ENCODE data around the gene POLR3G. TPM values are rescaled to one million over a fixed set of nuclear protein-coding genes. Genes with fewer than 3 reads are reported as not detected.

The POLR3G gene
- polyA plus RNA-seq, 1 donor from 2014 or later, result 2.7 TPM

DNA sequence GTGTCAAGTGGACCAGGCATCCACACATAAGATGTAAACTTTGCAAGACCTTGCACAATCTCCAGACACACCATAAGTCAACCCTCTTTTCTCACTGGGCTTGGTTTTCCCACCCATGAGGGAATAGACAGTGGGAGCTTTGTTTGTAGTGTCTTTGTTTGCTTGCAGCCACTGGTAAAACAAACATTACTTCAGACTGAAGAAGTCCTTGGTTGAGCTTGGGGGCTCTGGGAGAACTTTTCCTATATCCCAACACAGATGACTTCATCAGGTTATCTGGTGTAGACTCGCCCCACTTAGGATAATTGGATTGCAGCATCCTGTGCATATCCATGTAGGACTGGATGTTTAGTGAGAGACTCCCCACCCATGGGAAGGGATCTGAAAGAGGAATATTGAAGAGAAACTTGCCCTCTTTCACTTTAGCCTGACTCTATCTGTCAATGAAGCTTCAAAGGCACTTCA is 72.4 kb downstream of the POLR3G start:
- no peak overlapping the region for H2AFZ ChIP-seq (ENCODE audit: low read depth, low read length)
- H3K9me2 ChIP-seq (ENCODE audit: insufficient read depth, low read length), result no peaks in the 10 kb centered on the region
- TF ChIP-seq SMC3 (conservative IDR thresholded peaks at IDR 0.05; ENCODE audit: poor library complexity), result no peak
- TF ChIP-seq REST (IDR thresholded peaks at IDR 0.05; ENCODE audit: borderline replicate concordance), result no peak
- TF ChIP-seq EZH2 (IDR thresholded peaks at IDR 0.05; ENCODE audit: borderline replicate concordance, insufficient read depth, low read length, poor library complexity, severe bottlenecking), result no peak
- no peak for TF ChIP-seq TAF1 (IDR thresholded peaks at IDR 0.05; ENCODE audit: low read depth)
- TF ChIP-seq CTCF (IDR thresholded peaks at IDR 0.05; ENCODE audit: poor library complexity, severe bottlenecking), result no peak
- no peak for TF ChIP-seq MXI1 (conservative IDR thresholded peaks at IDR 0.05; ENCODE audit: poor library complexity, severe bottlenecking)
- TF ChIP-seq POLR2AphosphoS5 (IDR thresholded peaks at IDR 0.05), result no peak
- TF ChIP-seq EP300 (conservative IDR thresholded peaks at IDR 0.05; ENCODE audit: poor library complexity, severe bottlenecking), result no peak
- TF ChIP-seq RAD21 (conservative IDR thresholded peaks at IDR 0.05), result no peak
- H4K20me1 ChIP-seq (ENCODE audit: insufficient read depth), result no peaks in the 10 kb centered on the region
- H3K4me3 ChIP-seq (ENCODE audit: low read length), result no peak overlapping the region
- H3K27ac ChIP-seq (ENCODE audit: low read length), result no peak overlapping the region
- H3K9me3 ChIP-seq (ENCODE audit: low read length), result no peaks in the 10 kb centered on the region
- H3F3A ChIP-seq (ENCODE audit: insufficient read depth, low read length, poor library complexity, severe bottlenecking), result no peaks in the 10 kb centered on the region
- no peak overlapping the region for H3K9ac ChIP-seq (ENCODE audit: low read length)
- H3K36me3 ChIP-seq (ENCODE audit: insufficient read depth, low read length), result no peaks in the 10 kb centered on the region
- no peaks in the 10 kb centered on the region for H3K27me3 ChIP-seq (ENCODE audit: insufficient read depth, low read depth, low read length)
- H3K4me2 ChIP-seq (ENCODE audit: low read length), result no peak overlapping the region
- no peaks in the 10 kb centered on the region for H3K79me2 ChIP-seq (replicated peaks; ENCODE audit: insufficient read depth, low read length)

DNA sequence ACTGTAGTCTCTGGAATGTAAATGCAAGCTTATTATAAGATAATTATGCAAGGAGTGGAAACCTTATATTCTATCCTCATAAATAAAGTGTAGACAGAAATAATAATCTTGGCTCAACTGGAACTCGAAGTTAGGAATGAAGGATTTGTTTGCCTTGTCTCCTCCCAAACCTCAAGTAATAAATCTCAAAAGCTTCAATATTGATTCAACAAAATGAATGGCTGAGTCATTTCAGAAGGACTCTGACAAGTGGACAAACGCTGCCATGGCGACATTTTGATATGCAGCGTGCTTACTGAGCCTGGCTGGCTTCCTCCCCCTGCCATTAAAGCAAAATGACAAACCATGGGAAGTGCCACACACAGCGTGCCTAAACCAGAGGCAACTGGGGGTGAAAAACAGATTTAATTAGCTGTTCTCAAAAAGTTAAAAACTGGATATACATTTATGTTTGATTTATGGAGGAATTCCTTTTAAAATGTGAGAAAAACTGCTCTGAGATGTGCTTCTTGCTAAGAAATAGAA is 73.5 kb downstream of the POLR3G start:
- Histone ChIP-seq H3K79me2 (replicated peaks; ENCODE audit: insufficient read depth, low read length) (no peaks in the 10 kb centered on the region), H3K27ac (ENCODE audit: low read length) (no peak overlapping the region), H3K9ac (ENCODE audit: low read length) (no peak overlapping the region), H3K9me3 (ENCODE audit: low read length) (no peaks in the 10 kb centered on the region), H3K27me3 (ENCODE audit: insufficient read depth, low read depth, low read length) (no peaks in the 10 kb centered on the region), H3K4me3 (ENCODE audit: low read length) (no peak overlapping the region), H3K4me2 (ENCODE audit: low read length) (no peak overlapping the region), H4K20me1 (ENCODE audit: insufficient read depth) (no peaks in the 10 kb centered on the region), H3K9me2 (ENCODE audit: insufficient read depth, low read length) (no peaks in the 10 kb centered on the region), H3F3A (ENCODE audit: insufficient read depth, low read length, poor library complexity, severe bottlenecking) (no peaks in the 10 kb centered on the region), H3K36me3 (ENCODE audit: insufficient read depth, low read length) (no peaks in the 10 kb centered on the region), H2AFZ (ENCODE audit: low read depth, low read length) (no peak overlapping the region)
- TF ChIP-seq CTCF (IDR thresholded peaks at IDR 0.05; ENCODE audit: poor library complexity, severe bottlenecking), result no peak
- no peak for TF ChIP-seq TAF1 (IDR thresholded peaks at IDR 0.05; ENCODE audit: low read depth)
- no peak for TF ChIP-seq RAD21 (conservative IDR thresholded peaks at IDR 0.05)
- no peak for TF ChIP-seq POLR2AphosphoS5 (IDR thresholded peaks at IDR 0.05)
- no peak for TF ChIP-seq EP300 (conservative IDR thresholded peaks at IDR 0.05; ENCODE audit: poor library complexity, severe bottlenecking)
- TF ChIP-seq EZH2 (IDR thresholded peaks at IDR 0.05; ENCODE audit: borderline replicate concordance, insufficient read depth, low read length, poor library complexity, severe bottlenecking), result no peak

Measured in neural cell (in vitro differentiated cells).